ENCODE measurements around the gene GLDN.

DNA sequence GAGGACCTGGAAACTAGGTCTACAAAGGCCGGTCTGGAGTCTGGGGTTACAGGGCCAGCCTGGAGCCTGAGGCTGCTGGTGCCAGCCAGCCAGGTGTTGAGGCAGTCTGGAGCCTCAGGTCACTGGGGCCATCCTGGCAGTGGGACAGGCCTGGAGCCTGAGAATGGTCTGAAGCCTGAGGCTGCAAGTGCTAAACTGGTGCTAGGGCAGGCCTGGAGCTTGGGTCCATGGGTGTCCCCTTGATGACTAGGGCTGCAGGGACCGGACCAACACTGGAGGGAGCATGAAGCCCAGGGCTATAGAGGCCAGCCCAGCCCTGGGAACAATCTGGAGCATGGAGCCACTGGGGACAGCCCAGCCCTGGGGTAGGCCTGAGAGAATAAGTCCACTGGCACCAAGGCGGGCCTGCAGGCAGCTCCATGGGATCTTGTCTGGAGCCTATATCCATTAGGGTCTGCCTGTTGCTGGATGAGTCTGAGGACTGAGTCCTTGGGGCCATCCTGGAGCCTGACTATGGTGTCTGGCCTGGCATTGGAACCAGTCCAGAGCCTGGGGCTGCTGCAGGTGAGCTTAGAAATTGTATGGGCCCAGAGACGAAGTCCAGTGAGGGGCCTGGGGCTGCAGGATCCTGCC is 101.9 kb downstream of the GLDN start:
- TF ChIP-seq, protein P1, sequence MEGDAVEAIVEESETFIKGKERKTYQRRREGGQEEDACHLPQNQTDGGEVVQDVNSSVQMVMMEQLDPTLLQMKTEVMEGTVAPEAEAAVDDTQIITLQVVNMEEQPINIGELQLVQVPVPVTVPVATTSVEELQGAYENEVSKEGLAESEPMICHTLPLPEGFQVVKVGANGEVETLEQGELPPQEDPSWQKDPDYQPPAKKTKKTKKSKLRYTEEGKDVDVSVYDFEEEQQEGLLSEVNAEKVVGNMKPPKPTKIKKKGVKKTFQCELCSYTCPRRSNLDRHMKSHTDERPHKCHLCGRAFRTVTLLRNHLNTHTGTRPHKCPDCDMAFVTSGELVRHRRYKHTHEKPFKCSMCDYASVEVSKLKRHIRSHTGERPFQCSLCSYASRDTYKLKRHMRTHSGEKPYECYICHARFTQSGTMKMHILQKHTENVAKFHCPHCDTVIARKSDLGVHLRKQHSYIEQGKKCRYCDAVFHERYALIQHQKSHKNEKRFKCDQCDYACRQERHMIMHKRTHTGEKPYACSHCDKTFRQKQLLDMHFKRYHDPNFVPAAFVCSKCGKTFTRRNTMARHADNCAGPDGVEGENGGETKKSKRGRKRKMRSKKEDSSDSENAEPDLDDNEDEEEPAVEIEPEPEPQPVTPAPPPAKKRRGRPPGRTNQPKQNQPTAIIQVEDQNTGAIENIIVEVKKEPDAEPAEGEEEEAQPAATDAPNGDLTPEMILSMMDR (IDR thresholded peaks at IDR 0.05) = no peak
- TF ChIP-seq POLR2AphosphoS5 (IDR thresholded peaks at IDR 0.05) = no peak

Data from transverse colon (tissue), 4 donors.